Astrocyte (in vitro differentiated cells and primary cell): ENCODE results near the gene FUT2.

Experiments
- EZH2 ChIP-seq: IDR thresholded peaks from 2 replicates; pipeline ENCODE4 v1.6.1; 2012; ENCODE audit warnings: mild to moderate bottlenecking, low read length, inconsistent platforms; ENCODE audit not compliant: insufficient read depth
- TF ChIP-seq, protein P1 (sequence below): IDR thresholded peaks from 2 replicates; pipeline ENCODE4 v1.5.1; 2011; ENCODE audit warnings: low read depth, mild to moderate bottlenecking, inconsistent platforms, low read length, moderate library complexity; ENCODE audit not compliant: insufficient read depth

GRCh38 chr19:48740164-48740972 is 44.6 kb downstream of the FUT2 start, which contains the start of gene RASIP1:
- TF ChIP-seq, protein P1, sequence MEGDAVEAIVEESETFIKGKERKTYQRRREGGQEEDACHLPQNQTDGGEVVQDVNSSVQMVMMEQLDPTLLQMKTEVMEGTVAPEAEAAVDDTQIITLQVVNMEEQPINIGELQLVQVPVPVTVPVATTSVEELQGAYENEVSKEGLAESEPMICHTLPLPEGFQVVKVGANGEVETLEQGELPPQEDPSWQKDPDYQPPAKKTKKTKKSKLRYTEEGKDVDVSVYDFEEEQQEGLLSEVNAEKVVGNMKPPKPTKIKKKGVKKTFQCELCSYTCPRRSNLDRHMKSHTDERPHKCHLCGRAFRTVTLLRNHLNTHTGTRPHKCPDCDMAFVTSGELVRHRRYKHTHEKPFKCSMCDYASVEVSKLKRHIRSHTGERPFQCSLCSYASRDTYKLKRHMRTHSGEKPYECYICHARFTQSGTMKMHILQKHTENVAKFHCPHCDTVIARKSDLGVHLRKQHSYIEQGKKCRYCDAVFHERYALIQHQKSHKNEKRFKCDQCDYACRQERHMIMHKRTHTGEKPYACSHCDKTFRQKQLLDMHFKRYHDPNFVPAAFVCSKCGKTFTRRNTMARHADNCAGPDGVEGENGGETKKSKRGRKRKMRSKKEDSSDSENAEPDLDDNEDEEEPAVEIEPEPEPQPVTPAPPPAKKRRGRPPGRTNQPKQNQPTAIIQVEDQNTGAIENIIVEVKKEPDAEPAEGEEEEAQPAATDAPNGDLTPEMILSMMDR = no peak
- peak; percentile 23 for TF ChIP-seq EZH2
